ENCODE measurements around the gene ABCC2. TPM values are rescaled to one million over a fixed set of nuclear protein-coding genes. Genes with fewer than 3 reads are reported as not detected.
"Not testable (repeated sequence)": the region's sequence is repeated elsewhere in the genome, so short reads cannot be mapped to it uniquely, and the experiment has no call there.

Gene ABCC2
- 15.2 TPM for polyA plus RNA-seq (ENCODE audit: insufficient read length)
- long read RNA-seq, donor 1, partial matches to known transcripts: 0 of 2 reads
- long read RNA-seq, donor 1, other reads (novel, unspliced or antisense): 0 of 2 reads
- long read RNA-seq, donor 2, full-length matches to known transcripts: 6 of 6 reads
- long read RNA-seq, donor 2, partial matches to known transcripts: 0 of 6 reads
- long read RNA-seq, donor 2, other reads (novel, unspliced or antisense): 0 of 6 reads
- long read RNA-seq, donor 3, full-length matches to known transcripts: 4 of 4 reads
- long read RNA-seq, donor 3, partial matches to known transcripts: 0 of 4 reads
- long read RNA-seq, donor 3, other reads (novel, unspliced or antisense): 0 of 4 reads
- long read RNA-seq, donor 4: 0 reads
- long read RNA-seq, donor 5, full-length matches to known transcripts: 4 of 4 reads
- long read RNA-seq, donor 5, partial matches to known transcripts: 0 of 4 reads
- long read RNA-seq, donor 5, other reads (novel, unspliced or antisense): 0 of 4 reads
- long read RNA-seq, donor 6, full-length matches to known transcripts: 2 of 2 reads
- long read RNA-seq, donor 6, partial matches to known transcripts: 0 of 2 reads
- long read RNA-seq, donor 6, other reads (novel, unspliced or antisense): 0 of 2 reads
- long read RNA-seq, donor 7, partial matches to known transcripts: 0 of 3 reads
- long read RNA-seq, donor 7, other reads (novel, unspliced or antisense): 0 of 3 reads
- long read RNA-seq, donor 8, full-length matches to known transcripts: 1 of 1 reads
- long read RNA-seq, donor 8, partial matches to known transcripts: 0 of 1 reads
- long read RNA-seq, donor 8, other reads (novel, unspliced or antisense): 0 of 1 reads

DNA sequence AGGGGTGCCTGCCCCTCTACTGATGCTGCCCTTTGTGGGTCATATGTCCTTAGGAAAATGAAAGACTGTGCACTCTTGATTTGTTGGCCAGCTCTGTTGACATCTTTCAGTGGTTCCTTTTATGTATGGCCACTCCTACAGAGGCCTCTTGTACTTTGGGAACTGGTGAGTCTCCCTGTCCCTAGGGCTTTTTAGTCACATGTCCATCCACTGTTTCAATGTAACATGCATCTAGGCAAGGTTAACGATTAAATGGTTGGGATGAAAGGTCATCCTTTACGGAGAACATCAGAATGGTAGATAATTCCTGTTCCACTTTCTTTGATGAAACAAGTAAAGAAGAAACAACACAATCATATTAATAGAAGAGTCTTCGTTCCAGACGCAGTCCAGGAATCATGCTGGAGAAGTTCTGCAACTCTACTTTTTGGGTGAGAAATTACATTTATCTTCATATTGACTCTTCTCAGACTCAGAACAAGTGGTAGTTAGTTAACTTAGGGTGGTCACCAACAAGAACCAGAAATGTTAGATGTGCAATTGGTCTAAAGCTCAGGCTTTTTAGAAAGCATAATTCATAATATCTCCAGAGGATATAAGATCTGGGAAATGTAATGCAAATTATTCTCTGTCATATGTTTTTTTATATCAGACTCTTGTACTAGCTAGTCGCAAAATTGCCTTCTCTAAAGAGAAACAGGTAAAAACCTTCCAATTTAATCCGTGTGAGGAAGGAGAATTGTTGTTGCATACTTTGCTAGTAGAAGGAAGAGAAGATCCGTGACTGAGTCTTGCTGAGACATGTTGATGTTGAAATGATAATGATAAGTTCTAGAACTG lies at the start of gene ABCC2:
TSS of gene ABCC2 (plus strand) at position 194 of the 840 bp plus-strand sequence. CDS start at position 399, 205 bp downstream.
- DNase-seq: no peak

DNA sequence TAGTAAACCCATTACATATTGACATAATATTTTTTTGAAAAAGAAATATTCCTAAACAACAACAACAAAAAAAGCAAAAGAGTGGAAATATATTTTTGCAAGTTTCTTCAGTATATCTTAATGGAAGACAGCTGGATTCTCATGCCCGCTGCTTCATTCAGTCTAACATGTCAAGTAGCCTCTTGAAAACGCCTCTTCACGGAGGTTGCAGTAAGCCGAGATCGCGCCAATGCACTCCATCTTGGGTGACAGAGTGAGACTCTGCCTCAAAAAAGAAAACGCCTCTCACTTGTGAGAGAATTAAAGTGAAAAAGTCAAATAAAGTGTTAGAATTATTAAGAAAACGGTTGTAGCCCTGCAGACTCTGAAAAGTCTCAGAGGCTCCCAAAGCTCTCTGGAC lies 49.1 kb upstream of the ABCC2 start:
- no peak for DNase-seq

DNA sequence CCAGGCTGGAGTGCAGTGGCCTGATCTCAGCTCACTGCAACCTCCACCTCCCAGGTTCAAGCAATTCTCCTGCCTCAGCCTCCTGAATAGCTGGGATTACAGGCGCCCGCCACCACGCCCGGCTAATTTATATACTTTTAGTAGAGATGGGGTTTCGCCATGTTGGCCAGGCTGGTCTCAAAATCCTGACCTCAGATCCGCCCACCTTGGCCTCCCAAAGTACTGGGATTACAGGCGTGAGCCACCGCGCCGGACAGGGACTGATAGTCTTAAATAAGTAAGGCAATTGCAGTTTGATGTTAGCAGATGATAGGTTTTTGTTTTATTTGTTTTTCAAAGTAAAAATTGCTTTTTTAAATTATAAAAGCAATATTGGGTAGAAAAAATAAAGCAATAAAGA lies 48.3 kb upstream of the ABCC2 start:
- DNase-seq: not testable (repeated sequence)

DNA sequence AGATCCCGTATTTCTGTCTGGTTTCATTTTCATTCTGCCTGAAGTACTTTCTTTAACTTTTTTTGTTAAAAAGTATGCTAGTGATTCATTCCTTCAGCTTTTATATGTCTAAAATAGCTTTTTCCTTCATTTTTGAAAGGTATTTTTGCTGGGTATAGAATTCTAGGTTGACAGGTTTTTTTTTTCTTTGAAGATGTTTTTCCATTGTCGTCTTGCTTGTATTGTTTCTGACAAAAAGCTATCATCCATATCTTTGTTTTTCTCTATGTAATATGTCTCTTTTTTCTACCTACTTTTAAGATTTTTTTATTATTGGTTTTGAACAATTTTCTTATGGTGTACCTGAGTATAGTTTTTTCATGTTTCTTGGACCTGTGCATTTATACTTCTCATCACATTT lies 42.2 kb upstream of the ABCC2 start:
- no peak for DNase-seq

DNA sequence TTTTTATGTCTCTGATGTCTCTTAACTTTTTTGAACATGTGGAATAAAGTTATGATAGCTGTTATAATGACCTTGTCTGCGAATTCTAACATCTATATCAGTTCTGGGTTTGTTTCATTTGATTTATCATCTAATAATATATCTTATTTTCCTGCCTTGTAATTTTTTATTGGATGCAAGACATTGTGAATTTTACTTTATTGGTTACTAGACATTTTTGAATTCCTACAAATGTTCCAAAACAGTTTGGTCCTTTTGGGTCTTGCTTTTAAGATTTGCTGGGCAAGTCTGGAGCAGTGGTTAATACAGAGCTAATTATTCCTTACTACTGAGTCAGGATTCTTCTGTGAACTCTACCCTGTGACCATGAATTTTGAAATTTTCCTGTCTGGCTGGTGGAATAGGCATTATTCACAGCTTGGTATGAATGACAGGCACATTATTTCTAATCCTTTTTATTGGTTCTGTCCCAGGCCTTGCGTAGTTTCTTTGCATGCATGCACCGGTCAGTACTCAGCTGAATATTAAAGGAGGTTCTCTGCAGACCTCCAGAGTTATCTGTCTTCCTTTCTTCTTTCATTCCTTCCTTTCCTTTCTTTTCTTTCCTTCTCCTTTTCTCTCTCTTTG lies 41.4 kb upstream of the ABCC2 start:
- DNase-seq: no peak

DNA sequence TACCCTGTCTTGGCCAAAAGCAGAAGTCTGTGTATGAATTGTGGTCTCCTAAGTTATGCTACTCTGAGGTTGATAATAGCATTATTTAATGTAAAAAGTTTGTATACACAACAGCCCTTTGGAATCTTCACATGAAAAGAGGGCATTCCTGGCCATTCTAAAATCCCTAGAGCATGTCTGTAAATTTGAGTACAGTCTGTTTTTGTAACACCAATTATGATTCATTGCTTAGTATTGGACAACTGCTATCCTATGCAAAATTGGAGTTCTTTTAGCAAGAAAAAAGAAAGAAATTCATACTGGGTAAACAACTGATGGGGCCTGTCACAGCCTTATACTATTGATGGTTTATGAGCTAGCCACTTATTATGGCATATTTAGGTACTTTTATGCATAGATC lies 40.2 kb upstream of the ABCC2 start:
- no peak for DNase-seq

DNA sequence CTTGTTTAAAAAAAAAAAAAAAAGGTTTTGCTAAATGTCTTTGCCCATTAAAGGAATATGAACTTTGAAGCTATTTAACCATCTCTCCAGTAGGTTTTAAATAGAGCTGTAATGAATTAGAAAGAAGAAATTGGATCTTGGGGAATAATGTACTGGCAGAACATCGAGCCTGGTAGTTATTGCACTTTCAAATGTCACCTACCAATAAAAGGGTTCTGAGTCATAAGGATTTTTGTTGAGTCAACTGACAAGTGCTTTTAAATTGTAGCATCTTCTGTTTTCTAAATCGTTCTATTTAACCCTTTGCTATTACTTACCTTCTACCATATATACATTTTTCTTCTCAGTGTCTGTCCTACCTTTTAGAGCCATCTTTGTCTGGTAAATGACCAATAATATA lies 39.7 kb upstream of the ABCC2 start:
- DNase-seq: no peak

DNA sequence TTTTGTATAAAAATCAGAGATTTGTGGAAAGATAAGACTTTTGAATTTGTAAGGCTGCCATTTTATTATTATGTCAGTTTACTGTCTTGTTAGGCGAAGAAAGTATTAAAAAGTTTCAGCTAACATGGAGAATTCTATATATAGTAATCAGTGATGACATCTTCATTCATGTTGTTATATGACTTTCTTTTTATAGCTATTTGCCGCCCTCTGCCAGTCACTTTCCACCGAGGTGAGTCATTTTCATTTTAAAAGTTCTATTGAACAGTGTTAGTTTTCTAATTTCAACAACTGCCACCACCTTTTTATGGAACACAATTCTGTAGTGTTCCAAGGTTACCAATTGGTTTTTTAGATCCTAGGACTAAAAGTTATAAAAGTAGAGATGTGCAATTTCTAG lies 38.6 kb upstream of the ABCC2 start:
- no peak for DNase-seq

DNA sequence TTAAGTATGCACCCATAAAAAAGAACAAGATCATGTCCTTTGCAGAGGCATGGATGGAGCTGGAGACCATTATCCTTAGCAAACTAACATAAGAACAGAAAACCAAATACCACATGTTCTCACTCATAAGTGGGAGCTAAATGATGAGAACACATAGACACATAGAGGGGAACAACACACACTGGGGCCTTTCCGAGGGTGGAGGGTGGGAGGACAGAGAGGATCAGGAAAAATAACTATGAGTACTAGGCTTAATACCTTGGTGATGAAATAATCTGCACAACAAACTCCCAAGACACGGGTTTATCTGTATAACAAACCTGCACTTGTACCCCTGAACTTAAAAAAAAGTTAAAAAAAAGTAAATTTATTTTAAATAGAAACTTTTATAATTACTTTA lies 36.3 kb upstream of the ABCC2 start:
- DNase-seq: not testable (repeated sequence)

DNA sequence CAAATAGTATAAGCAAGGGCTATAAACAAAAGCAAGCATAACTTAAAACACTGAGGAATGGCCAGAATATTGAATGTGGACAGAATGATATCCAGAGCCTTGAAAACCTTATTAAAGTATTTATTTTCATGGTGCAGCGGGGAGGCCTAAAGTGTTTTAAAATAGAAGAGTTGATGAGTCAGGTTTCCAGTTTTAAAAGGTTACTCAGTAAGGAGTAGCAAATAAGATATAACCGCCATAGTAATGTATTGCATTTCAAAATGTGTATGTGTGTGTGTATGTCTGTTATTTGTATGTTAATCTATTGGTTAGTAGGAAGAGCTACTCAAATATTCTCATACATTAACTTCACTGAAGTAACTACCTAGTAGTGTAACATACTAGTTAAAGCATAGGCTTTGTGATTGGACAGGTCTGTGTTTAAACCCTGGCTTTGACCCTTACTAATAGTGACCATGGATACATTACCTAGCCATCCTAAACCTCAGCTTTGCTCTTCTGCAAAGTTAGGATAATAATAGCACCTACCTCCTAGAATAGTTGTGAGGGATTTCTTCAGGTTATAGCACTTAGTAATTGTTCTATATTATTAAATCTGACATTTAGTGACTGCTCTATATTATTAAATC lies 33.5 kb upstream of the ABCC2 start:
- DNase-seq: no peak

DNA sequence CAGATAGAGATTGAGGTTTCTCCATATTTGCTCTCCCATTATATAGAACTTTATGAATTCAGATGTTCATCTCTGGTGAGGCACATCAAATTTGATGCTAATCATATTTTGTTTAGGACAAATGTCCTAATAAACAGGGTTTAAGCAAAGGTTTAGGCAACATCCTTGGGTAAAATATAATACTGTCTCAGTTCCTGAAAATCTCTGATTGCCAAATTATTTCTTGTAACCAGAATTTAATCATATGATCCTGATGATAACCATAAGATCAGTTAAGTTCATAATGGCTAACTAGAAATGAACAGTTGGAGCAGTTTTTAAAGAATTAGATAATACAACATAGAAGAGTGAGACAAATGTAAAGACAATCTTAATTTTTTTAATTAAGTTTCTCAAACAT lies 31.8 kb upstream of the ABCC2 start:
- DNase-seq: no peak

DNA sequence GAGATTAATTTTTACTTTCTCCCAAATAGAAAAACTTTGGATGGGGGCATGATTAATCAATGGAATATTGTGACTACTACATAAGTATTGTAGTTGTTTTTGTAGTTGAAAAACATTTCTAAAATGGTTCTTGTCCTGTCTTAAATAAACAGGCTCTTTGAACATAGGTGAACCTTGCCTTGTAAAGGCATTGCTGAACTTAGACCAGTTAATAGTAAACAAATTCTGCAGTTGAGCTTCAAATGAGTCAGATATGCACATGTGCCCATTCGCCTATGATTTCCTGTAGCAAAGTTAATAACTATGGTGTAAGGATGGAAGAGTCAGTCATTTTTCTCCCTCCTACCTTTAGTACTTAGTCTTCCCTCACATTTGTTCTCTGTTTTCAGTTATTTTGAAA lies 27.8 kb upstream of the ABCC2 start:
- no peak for DNase-seq

DNA sequence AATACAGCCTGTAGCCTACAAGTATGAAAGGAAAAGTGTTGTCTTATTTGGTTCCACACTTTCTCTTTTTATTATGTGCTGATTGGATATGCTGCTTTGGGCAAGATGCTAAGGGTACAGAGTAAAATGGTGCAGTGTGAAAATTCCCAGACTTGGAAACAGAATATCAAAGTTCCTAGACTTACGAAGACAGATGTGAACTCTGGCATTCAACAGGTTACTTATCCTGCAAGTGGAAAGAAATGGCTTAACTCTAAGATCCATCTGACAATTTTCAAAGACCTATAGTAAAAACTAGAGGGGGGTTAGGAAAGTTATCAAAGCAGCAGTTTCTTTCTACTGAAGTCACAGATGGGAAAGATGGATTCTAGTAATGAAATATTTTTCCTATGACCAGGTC lies 26.3 kb upstream of the ABCC2 start:
- no peak for DNase-seq

DNA sequence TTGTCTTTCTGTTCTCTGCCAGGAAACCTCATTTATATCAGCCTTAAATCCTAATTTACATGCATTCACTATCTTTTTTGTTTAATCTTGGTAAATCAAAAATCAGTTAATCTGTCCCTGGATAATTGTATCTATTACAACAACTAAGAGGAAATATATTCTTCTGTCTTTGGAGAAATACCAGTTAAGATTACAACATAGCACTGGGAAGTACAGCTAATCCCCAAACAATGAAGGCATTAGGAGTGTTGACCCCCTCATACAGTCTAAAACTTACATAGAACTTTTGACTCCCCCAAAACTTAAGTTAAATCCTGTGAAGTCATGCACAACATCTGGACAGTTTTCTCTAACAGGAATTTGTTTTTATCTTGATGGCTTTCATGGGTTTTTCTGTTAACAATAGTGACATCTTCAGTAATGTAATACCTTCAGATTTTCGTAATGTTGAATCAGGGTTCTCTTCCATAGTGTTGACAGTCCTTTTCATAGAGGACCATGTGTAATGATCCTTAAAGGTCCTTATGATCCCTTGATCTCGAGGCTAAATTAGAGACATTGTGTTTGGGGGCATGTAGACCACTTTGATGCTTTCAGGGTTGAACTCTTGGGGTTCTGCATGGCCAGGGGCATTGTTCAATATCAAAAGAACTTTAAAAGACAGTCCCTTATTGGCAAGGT lies 24.1 kb upstream of the ABCC2 start:
- DNase-seq: peak; percentile 22

DNA sequence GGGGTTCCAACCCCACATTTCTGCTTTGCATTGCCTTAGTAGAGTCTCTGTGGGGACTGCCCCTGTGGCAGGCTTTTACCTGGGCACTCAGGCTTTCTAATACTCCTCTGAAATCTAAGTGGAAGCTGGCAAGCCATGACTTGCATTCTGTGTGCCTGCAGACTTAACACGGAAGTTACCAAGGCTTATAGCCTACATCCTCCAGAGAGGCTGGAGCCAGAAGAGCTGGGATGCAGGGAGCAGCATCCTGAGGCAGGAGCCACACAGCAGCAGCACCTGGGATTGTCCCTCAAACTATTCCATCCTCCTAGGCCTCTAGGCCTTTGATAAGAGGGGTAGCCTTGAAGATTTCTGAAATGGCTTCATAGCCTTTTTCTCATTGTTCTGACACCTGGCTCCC lies 22.1 kb upstream of the ABCC2 start:
- DNase-seq: no peak

DNA sequence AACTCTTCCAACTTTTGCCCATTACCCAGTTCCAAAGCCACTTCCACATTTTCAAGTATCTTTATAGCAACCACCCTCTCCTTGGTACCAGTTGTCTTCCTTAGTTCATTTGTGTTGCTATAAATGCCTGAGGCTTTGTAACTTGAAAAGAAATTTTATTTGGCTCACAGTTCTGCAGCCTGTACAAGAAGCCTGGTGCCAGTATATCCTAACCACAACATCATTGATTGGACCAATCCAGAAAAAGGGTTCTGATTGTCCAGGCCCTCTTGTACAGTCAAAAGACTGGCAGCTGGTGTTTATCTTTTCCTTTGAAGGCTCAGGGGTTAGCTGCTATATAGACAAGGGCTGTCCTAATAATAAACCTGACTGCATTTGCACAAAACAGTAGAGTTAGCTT lies 21.1 kb upstream of the ABCC2 start:
- no peak for DNase-seq

DNA sequence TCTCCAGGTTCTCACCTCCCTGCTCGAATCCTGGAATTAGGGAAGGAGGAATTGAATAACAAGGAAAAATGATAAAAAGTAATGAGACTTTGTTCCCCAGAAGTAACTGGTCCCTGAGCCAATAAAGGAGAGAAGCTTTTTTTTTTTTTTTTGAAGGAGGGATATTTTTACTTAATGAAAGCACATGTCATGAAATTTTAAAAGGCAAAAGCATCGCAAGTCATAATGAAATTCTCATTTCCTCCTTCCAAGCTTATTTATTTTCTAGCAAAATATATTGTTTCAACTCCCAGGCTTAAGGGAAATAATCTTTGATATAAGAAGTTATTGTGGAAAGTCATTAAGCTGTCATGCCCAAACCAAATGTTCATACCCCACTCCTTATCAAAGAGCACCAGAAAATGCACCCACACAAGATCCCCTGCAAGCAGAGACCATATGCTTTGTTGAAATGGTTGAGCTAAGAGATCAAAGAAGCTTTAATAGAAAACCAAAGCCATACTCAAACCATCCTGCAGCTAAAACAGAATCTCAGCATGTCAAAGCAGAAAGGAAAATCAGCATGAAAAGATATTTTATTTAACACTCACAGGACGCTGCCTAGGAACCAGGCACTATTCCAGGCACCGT lies 16.7 kb upstream of the ABCC2 start:
- no peak for DNase-seq

DNA sequence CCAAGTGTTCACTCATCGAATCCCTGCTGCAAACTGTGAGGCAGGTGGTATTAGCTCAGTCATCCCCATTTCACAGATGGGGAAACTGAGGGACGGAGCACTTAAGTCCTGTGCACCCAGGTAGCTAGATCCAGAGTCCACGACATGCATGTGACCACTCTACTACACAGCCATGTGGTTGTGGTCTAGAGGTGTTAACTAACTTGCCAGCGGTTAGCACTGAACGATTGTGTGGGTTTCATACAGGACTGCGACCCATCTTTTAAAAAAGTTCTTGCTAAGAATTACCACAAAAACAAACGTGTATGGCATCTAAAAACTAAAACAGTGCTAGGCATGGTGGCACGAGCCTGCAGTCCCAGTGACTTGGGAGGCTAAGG lies 16.1 kb upstream of the ABCC2 start:
- no peak for DNase-seq

DNA sequence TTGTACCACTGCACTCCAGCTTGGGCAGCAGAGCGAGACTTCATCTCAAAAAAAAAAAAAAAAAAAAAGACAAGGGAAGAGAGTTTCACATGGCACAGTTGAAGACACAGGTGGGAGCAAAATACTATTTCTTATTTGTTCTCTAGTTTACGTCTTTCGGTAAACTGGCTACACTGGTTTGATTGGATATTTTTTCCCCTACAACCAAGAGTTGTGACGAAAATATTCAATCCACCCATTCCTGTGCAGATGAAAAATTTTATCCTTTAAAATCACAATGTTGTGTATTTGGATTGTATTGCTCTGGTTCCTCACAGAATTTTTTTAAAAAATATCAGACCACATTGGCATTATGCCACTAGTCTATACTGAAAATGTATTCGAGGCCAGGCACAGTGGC lies 14.5 kb upstream of the ABCC2 start:
- no peak for DNase-seq

DNA sequence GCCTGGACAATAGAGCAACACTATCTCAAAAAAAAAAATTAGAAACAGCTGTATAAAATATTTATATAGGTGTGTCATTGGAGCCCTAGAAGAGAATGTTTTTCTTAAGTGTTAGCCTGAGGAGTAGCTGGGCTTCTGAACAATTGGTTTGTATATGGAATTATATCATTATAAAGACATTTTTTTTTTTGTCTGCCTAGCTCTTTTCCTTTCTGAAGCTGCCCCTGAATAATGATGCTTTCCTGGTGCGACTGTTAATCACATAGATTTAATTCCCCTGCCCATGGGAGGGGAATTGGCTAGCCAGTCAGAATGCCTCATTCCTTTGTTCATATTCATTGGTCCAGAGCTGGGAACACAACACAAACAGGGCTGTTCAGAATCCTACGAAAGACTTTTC lies 13.9 kb upstream of the ABCC2 start:
- DNase-seq: no peak
